Inflammatory macrophage (primary cell): ENCODE data around the gene ZNF503.
"Not testable (repeated sequence)": the region's sequence is repeated elsewhere in the genome, so short reads cannot be mapped to it uniquely, and the experiment has no call there.

Experiments
- DNase-seq, 2 donors: peaks; one replicate each; pipeline ENCODE4 v3.0.0-alpha.2; 2020 to 2022

ZNF503 gene

GRCh38 chr10:75395066-75395931, 6.3 kb downstream of the ZNF503 start:
- peak; percentile 21 to 47 for DNase-seq

- no peak for DNase-seq
Observed at GRCh38 chr10:75394221-75394620, 7.3 kb downstream of the ZNF503 start.

GRCh38 chr10:75392744-75393143, 8.8 kb downstream of the ZNF503 start:
- DNase-seq: no peak

GRCh38 chr10:75392271-75392670, 9.3 kb downstream of the ZNF503 start:
- no peak for DNase-seq

- no peak for DNase-seq
Observed at GRCh38 chr10:75390178-75390577, 11.4 kb downstream of the ZNF503 start.

GRCh38 chr10:75388082-75388481, 13.5 kb downstream of the ZNF503 start:
- DNase-seq: no peak

GRCh38 chr10:75386128-75386527, 15.4 kb downstream of the ZNF503 start:
- DNase-seq: no peak

- no peak for DNase-seq
Observed at GRCh38 chr10:75379817-75380216, 21.7 kb downstream of the ZNF503 start.

- no peak for DNase-seq
Observed at GRCh38 chr10:75379212-75379724, 22.3 kb downstream of the ZNF503 start.

- DNase-seq: no peak
Observed at GRCh38 chr10:75378379-75378778, 23.2 kb downstream of the ZNF503 start.

GRCh38 chr10:75377869-75378268, 23.7 kb downstream of the ZNF503 start:
- no peak for DNase-seq

- peak; percentile 78 to 88 for DNase-seq
Observed at GRCh38 chr10:75375838-75376237, 25.7 kb downstream of the ZNF503 start.

- DNase-seq: no peak
Observed at GRCh38 chr10:75371010-75371409, 30.6 kb downstream of the ZNF503 start.

- DNase-seq: not testable (repeated sequence)
Observed at GRCh38 chr10:75369838-75370237, 31.7 kb downstream of the ZNF503 start.

- DNase-seq: no peak
Observed at GRCh38 chr10:75367901-75368300, 33.7 kb downstream of the ZNF503 start.

- DNase-seq: peak in 1 of 2 donors; percentile 7
Observed at GRCh38 chr10:75367021-75367487, 34.5 kb downstream of the ZNF503 start.

- no peak for DNase-seq
Observed at GRCh38 chr10:75363431-75363830, 38.1 kb downstream of the ZNF503 start.

GRCh38 chr10:75359876-75360275, 41.7 kb downstream of the ZNF503 start:
- not testable (repeated sequence) for DNase-seq

- DNase-seq: peak; percentile 47 to 56
Observed at GRCh38 chr10:75358835-75359421, 42.6 kb downstream of the ZNF503 start.

GRCh38 chr10:75358132-75358531, 43.4 kb downstream of the ZNF503 start:
- DNase-seq: no peak

- DNase-seq: no peak
Observed at GRCh38 chr10:75357500-75357899, 44.1 kb downstream of the ZNF503 start.

- no peak for DNase-seq
Observed at GRCh38 chr10:75356484-75356883, 45.1 kb downstream of the ZNF503 start.

GRCh38 chr10:75355706-75356105, 45.9 kb downstream of the ZNF503 start:
- DNase-seq: no peak

GRCh38 chr10:75353183-75353582, 48.4 kb downstream of the ZNF503 start:
- DNase-seq: no peak
